HG02938 (cell line): Measurements from ENCODE around the gene ATXN1.
A peak's percentile ranks its signal among the peaks of the same experiment; 100 is the strongest.
"Not testable (repeated sequence)": the region's sequence is repeated elsewhere in the genome, so short reads cannot be mapped to it uniquely, and the experiment has no call there.

Experiments used
- ATAC-seq: cut with Tn5 transposase; IDR thresholded peaks from one replicate; pipeline ENCODE4 v1.9.1; 2021; ENCODE audit warnings: mild to moderate bottlenecking, moderate library complexity; ENCODE audit not compliant: unreplicated experiment

The ATXN1 gene

GRCh38 chr6:16702627-16703378 is 58.5 kb downstream of the ATXN1 start:
- not testable (repeated sequence) for ATAC-seq

GRCh38 chr6:16700916-16701234 is 60.4 kb downstream of the ATXN1 start:
- ATAC-seq, result no peak

- peak; percentile 45 for ATAC-seq
These were observed 60.9 kb downstream of the ATXN1 start for GRCh38 chr6:16700202-16700915.

GRCh38 chr6:16698997-16699868 is 62.0 kb downstream of the ATXN1 start:
- ATAC-seq, result no peak

DNA sequence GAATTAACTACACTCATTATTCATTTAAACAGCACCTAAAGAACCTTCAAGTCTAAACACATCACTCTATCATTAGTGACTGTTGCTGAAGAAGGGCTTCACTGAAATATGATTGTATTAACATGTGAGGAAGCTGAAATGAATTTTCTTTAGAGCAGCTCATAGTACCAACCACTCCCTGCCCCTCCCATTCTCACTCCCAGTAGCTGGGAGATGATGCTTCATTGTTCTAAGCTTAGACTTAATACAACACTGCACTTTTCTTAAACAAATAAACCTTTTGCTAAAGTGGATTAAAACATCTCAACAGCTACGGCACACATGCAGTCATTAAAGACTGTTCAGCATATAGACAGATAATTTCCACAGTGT is 63.1 kb downstream of the ATXN1 start:
- no peak for ATAC-seq

- ATAC-seq, result no peak
These were observed 63.7 kb downstream of the ATXN1 start for GRCh38 chr6:16697437-16698161.

- ATAC-seq, result no peak
These were observed 64.8 kb downstream of the ATXN1 start for GRCh38 chr6:16696496-16696895.

- ATAC-seq, result peak; percentile 58
These were observed 66.3 kb downstream of the ATXN1 start for GRCh38 chr6:16694781-16695578.

GRCh38 chr6:16691324-16691723 is 69.9 kb downstream of the ATXN1 start:
- no peak for ATAC-seq

DNA sequence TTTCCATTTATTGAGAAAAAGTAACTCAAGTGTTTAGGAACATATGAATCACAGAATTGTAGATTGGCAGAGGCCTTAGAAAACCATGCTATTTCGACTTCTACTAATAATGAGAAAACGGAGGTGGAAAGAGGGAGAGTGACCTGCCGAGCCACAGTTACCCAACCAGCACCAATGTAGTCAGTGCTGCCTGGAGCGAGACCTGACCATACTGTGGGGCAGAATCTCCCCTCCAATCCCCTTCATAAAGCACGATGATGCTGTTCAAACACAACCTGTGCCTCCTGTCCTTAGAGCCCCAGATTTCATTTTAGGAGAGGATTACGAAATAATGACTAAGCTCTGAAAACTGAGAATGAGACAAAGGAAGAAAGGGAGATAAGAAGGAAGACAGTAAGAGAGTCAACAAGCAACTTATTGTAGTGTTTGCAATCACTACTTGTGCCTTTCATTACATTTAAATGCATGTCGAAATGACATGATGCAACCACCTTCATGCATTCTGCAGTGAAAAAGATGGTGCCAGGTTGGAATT is 70.6 kb downstream of the ATXN1 start:
- peak; percentile 76 for ATAC-seq

DNA sequence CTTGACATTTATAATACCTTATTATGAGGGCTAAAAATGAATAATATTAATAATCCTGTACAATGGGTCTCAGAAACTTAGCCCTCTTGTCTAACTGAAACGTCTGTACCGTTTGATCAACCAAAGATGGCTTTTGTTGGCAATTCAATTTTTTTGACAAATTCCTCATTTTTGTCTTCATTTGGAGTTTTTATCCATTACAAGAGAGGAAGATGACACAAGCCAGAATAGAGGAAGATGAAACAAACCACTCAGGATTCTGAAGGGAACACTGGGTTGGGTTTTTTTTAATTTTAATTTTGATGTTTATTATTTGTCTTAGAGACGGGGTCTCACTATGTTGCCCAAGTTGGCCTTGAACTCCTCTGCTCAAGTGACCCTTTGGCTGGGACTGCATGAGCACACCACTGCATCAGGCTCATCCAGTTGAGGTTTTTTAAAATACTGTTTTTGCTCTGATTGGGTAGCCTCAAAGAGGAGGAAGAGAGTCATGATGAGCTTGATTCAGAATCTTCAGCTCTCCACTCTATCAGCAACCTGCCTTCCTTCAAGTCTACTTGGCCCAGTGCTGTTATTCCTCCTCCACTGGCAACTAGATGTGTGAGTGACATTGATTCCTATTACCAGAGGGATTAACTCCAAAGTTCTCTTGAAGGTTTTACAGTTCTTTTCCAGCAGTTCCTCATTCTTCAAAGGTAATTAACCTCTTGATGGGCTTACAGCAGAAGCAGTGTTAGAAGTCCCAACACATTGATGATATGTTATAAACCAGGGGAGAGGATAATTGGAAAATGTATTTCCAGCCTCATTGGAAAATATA is 71.3 kb downstream of the ATXN1 start:
- ATAC-seq, result no peak

- ATAC-seq, result no peak
These were observed 72.2 kb downstream of the ATXN1 start for GRCh38 chr6:16688984-16689636.

- no peak for ATAC-seq
These were observed 72.8 kb downstream of the ATXN1 start for GRCh38 chr6:16688436-16688835.

GRCh38 chr6:16687045-16687444 is 74.2 kb downstream of the ATXN1 start:
- no peak for ATAC-seq

DNA sequence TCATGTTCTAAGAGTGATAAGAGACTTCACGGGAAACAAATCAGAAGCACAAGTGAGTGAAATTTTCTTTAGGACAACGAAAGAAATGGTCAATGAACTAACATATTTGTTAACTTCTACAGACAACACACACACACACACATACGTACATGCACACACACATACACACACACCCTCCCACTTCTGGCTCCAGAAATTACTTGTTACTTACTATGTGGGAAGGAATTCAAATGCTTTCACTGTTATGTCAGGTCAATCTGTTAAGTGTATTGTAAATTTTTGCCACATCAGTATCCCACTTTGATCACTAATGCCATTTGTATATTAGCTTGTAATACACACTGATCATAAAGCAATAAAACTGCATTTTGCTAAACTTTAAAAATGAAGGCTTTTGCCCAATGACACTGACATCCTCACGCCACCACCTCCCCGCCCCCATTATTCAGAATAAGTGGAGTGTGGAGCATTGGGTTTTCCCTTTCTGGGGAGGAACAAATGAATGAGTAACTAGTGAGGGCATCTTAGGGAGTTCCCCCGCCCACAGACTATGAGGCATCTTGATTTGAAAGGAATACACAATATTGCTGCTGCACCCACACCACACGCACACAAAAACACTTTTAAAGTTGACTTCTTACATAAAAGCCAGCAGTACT is 76.2 kb downstream of the ATXN1 start:
- no peak for ATAC-seq

DNA sequence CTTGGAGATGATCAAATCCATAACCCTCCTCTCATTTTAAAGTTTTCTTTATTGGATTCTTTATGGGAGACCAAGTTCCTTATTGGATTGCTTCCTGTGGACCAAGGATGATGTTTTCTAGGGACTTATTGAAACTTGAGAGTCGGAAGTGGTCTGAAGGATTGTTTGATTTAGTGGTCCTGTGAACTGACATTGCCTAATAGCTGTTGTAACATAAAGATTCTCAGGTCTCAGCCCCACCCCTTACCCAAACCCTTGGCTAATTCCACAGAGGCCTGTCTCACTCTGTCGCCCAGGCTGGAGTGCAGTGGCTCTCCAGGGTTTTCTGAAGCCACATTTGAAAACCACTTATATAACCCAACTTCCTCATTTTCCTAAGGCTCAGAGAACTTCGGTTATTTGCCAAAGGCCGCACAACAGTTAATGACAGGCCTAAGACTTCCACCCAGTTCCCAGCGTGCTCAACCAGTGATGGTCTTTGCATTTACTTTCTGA is 77.0 kb downstream of the ATXN1 start:
- ATAC-seq, result no peak

DNA sequence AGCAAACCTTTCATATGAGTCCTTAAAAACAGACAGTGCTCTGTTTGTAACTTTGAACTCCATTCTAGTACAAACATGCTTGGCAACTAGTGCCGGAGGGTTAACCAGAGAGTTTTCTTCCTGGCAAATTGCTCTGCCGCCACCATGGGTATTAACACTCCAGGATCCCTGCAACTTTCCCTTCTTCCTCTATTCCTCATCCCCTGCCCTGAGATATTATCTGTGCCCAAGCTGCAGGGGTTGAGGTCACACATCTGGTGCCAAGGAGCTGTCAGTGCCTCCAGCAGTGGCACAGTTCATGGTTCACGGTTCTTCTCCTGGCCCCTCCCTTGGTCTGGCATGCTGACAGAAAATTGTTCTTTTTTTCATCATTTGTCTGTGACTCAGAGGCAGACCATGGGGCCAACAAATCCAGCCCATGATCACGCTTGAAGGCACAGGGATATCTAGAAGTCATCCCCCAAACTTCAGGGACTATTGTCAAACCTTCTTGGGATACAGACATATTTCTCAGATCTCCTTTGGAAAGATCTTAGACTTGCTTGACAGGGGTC is 77.5 kb downstream of the ATXN1 start:
- ATAC-seq, result no peak
